Aorta (tissue), 5 donors: ENCODE data around the gene MLLT1. TPM values are rescaled to one million over a fixed set of nuclear protein-coding genes. Genes with fewer than 3 reads are reported as not detected.

ENCODE experiments used
- ATAC-seq: fragments of 200-7000 bp; cut with Tn5 transposase; one replicate; pipeline ENCODE4 v1.9.1; 2022; ENCODE audit warnings: moderate library complexity; ENCODE audit not compliant: low FRiP score
- DNase-seq, 2 donors: peaks; one replicate each; pipeline ENCODE4 v3.0.0-alpha.2; 2020
- H3K27ac ChIP-seq, 2 donors: one replicate each; pipeline ENCODE4 v1.5.1; 2013; ENCODE audit warnings: low read length in 2 of 2, mild to moderate bottlenecking in 2 of 2, moderate library complexity in 2 of 2, control low read depth in 1 of 2, inconsistent platforms in 1 of 2, low read depth in 1 of 2
- H3K27me3 ChIP-seq, 2 donors: one replicate each; pipeline ENCODE4 v1.6.1; 2013; ENCODE audit warnings: control low read depth in 1 of 2, low read length in 1 of 2, mild to moderate bottlenecking in 1 of 2, moderate library complexity in 1 of 2; ENCODE audit not compliant: insufficient read depth in 2 of 2, control insufficient read depth in 1 of 2
- H3K36me3 ChIP-seq, 2 donors: one replicate each; pipeline ENCODE4 v1.6.1; 2013; ENCODE audit warnings: control low read depth in 1 of 2, low read length in 1 of 2, mild to moderate bottlenecking in 1 of 2; ENCODE audit not compliant: insufficient read depth in 2 of 2, control insufficient read depth in 1 of 2
- H3K4me1 ChIP-seq, 2 donors: one replicate each; pipeline ENCODE4 v1.6.1; 2013; ENCODE audit warnings: low read length in 2 of 2, control low read depth in 1 of 2, mild to moderate bottlenecking in 1 of 2, moderate library complexity in 1 of 2; ENCODE audit not compliant: insufficient read depth in 2 of 2, control insufficient read depth in 1 of 2
- H3K4me3 ChIP-seq, 2 donors: one replicate each; pipeline ENCODE4 v1.5.1; 2013; ENCODE audit warnings: low read length in 2 of 2, control low read depth in 1 of 2, mild to moderate bottlenecking in 1 of 2
- H3K9me3 ChIP-seq: one replicate; pipeline ENCODE4 v1.6.1; 2013; ENCODE audit warnings: mild to moderate bottlenecking, low read length; ENCODE audit not compliant: control insufficient read depth
- WGBS, 2 donors: extraction: QIAGEN DNeasy Blood & Tissue Kit; methylation state at CpG; one replicate each; pipeline ENCODE4 v1.1.7; 2013; 5-methylcytosine and 5-hydroxymethylcytosine counted together
- intact Hi-C, 2 donors: fragments of 100-400 bp; cut with DNase I; formaldehyde crosslinking; loops; one replicate each; pipeline versions ENCODE4 v1.14.2 to v1.15.0; 2022
- polyA plus RNA-seq, 2 donors: library from polyadenylated mRNA; stranded (reverse); fragments of 200-250 nt; gene quantifications; one replicate each; pipeline ENCODE4 v1.2.3, GENCODE V29; 2013
- total RNA-seq, 2 donors: library from RNA; stranded (reverse); fragmentation: NEBNext Ultra II Directional; extraction: Animal tissue kit (Norgen Biotek cat#: 25700); gene quantifications; one replicate each; pipeline ENCODE4 v1.2.1, GENCODE V29; 2021
- donor health status: healthy with polysubstance abuse.
- donor health status: Bipolar disorder and iron deficiency.
- donor health status: DM: no; HTN: no; CAD: no.
- donor health status: DM: no; HTN: no; CAD: no.
- donor health status: DM: yes; HTN: yes; CAD: no.

MLLT1 gene
- total and polyA plus RNA-seq, 4 donors, result 14.9 to 55.5 (median 44.5) TPM

DNA sequence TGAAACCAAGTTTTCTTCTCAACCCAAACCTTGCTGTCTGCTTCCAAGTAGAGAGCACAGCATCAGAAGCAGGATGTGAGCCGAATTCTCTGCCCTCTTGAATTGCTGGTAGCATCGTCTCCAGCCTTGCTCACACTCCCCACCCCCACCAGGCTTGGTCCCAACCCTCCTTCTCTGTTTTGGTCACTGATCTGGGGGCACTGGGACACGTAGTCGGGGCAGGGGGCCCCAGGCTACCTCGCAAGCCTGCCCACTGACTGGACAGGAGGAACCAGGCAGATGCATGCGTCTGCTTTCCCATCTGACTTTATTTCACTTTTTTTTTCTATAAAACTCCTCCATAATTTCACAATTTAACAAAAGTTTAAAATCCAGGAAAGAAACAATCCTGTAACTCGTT lies 69.7 kb downstream of the MLLT1 start:
- H3K36me3 ChIP-seq, result peaks cover 0 to 2% of the 10 kb centered on the region in 2 donors
- WGBS, 2 donors, result 88 to 89% methylated on average over 7 of the region's 7 CpGs
- DNase-seq (no peak), ATAC-seq (no peak)
- H3K27ac ChIP-seq, result no peak overlapping the region
- H3K9me3 ChIP-seq, result no peaks in the 10 kb centered on the region
- intact Hi-C loops, result no loop called here
- H3K27me3 ChIP-seq, result no peaks in the 10 kb centered on the region
- no peak overlapping the region for H3K4me3 ChIP-seq
- H3K4me1 ChIP-seq, result no peaks in the 10 kb centered on the region

DNA sequence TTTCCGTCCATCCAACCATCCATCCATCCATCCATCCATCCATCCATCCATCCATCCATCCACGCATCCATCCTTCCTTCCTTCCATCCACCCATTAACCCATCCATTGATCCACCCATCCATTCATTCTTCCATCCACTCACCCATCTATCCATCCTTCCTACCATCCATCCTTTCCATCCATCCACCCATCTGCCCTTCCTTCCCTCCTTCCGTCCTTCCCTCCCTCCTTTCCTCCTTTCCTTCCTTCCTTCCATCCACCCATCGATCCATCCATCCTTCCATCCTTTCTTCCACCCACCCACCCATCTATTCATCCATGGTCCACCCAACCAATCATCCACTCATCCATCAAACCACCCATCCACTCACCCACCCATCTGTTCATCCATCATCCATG lies 70.1 kb downstream of the MLLT1 start:
- intact Hi-C loops, result no loop called here
- DNase-seq (no peak), ATAC-seq (no peak)
- Histone ChIP-seq H3K4me3 (no peak overlapping the region), H3K27me3 (no peaks in the 10 kb centered on the region), H3K36me3 (peaks cover 0 to 2% of the 10 kb centered on the region in 2 donors), H3K4me1 (no peaks in the 10 kb centered on the region), H3K9me3 (no peaks in the 10 kb centered on the region), H3K27ac (no peak overlapping the region)
- WGBS, 2 donors, result 71 to 73% methylated on average over 4 of the region's 4 CpGs

GRCh38 chr19:6209233-6209632 lies 70.5 kb downstream of the MLLT1 start:
- DNase-seq, result peak in 1 of 2 donors; percentile 43
- no peak for ATAC-seq
- Histone ChIP-seq H3K36me3 (peaks cover 0 to 2% of the 10 kb centered on the region in 2 donors), H3K9me3 (no peaks in the 10 kb centered on the region), H3K27me3 (no peaks in the 10 kb centered on the region), H3K4me3 (no peak overlapping the region), H3K27ac (no peak overlapping the region), H3K4me1 (no peaks in the 10 kb centered on the region)
- intact Hi-C loops, result no loop called here
- 73 to 79% methylated on average over 4 of the region's 4 CpGs for WGBS, 2 donors

- ATAC-seq, result no peak
- no peak overlapping the region for H3K27ac ChIP-seq
- 89 to 93% methylated on average over 19 of the region's 19 CpGs for WGBS, 2 donors
- H3K36me3 ChIP-seq, result no peaks in the 10 kb centered on the region
- intact Hi-C loops, result no loop called here
- H3K4me1 ChIP-seq, result no peaks in the 10 kb centered on the region
- DNase-seq, result peak in 1 of 2 donors; percentile 70
- H3K27me3 ChIP-seq, result no peaks in the 10 kb centered on the region
- H3K4me3 ChIP-seq, result no peak overlapping the region
- H3K9me3 ChIP-seq, result no peaks in the 10 kb centered on the region
These were observed 74.7 kb downstream of the MLLT1 start for GRCh38 chr19:6204866-6205723.

- no peak for ATAC-seq
- Histone ChIP-seq H3K4me1 (no peaks in the 10 kb centered on the region), H3K4me3 (no peak overlapping the region), H3K27ac (no peak overlapping the region), H3K36me3 (no peaks in the 10 kb centered on the region), H3K27me3 (no peaks in the 10 kb centered on the region), H3K9me3 (no peaks in the 10 kb centered on the region)
- intact Hi-C loops, result no loop called here
- 33 to 34% methylated on average over 6 of the region's 6 CpGs for WGBS, 2 donors
- DNase-seq, result no peak
These were observed 75.6 kb downstream of the MLLT1 start for GRCh38 chr19:6204212-6204611.

- H3K9me3 ChIP-seq, result no peaks in the 10 kb centered on the region
- peak overlapping the region in 1 of 2 donors; percentile 5 for H3K4me3 ChIP-seq
- ATAC-seq (peak; percentile 99), DNase-seq (peak; percentile 99 to 100)
- no peak overlapping the region for H3K27ac ChIP-seq
- intact Hi-C loops, result no loop called here
- WGBS, 2 donors, result 1% methylated on average over 68 of the region's 68 CpGs
- no peaks in the 10 kb centered on the region for H3K27me3 ChIP-seq
- H3K4me1 ChIP-seq, result no peaks in the 10 kb centered on the region
- no peaks in the 10 kb centered on the region for H3K36me3 ChIP-seq
These were observed 80.4 kb downstream of the MLLT1 start for GRCh38 chr19:6199240-6199994.

DNA sequence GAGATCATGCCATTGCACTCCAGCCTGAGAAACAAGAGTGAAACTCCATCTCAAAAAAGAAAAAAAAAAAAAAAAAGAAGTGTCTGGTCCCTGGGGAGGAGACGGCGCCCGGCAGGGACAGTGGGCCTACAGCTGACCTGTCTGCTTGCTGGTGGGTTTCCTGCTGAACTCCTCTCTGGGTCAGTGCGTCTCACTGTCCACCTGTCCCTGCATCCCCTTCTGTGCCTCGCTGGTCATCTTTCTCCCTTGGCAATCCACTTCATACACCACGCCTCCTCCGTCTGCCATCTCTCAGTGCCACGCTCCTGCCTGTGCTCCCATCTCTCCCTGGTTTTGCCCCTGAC lies 80.9 kb downstream of the MLLT1 start:
- no peaks in the 10 kb centered on the region for H3K27me3 ChIP-seq
- no peak for DNase-seq
- intact Hi-C loops, result no loop called here
- WGBS, 2 donors, result 13 to 36% methylated on average over 7 to 8 of the region's 8 CpGs
- no peaks in the 10 kb centered on the region for H3K4me1 ChIP-seq
- H3K36me3 ChIP-seq, result no peaks in the 10 kb centered on the region
- ATAC-seq, result no peak
- H3K4me3 ChIP-seq, result peak overlapping the region in 1 of 2 donors; percentile 5
- H3K9me3 ChIP-seq, result no peaks in the 10 kb centered on the region
- H3K27ac ChIP-seq, result no peak overlapping the region

GRCh38 chr19:6196361-6196760 lies 83.4 kb downstream of the MLLT1 start:
- Histone ChIP-seq H3K27ac (no peak overlapping the region), H3K4me3 (no peak overlapping the region), H3K4me1 (no peaks in the 10 kb centered on the region), H3K36me3 (no peaks in the 10 kb centered on the region), H3K27me3 (no peaks in the 10 kb centered on the region), H3K9me3 (no peaks in the 10 kb centered on the region)
- DNase-seq (no peak), ATAC-seq (no peak)
- intact Hi-C loops, result no loop called here
- 98 to 100% methylated on average over 5 of the region's 5 CpGs for WGBS, 2 donors

- H3K27me3 ChIP-seq, result no peaks in the 10 kb centered on the region
- ATAC-seq, result no peak
- no peak for DNase-seq
- no peaks in the 10 kb centered on the region for H3K4me1 ChIP-seq
- intact Hi-C loops, result no loop called here
- H3K4me3 ChIP-seq, result no peak overlapping the region
- no peaks in the 10 kb centered on the region for H3K36me3 ChIP-seq
- H3K27ac ChIP-seq, result no peak overlapping the region
- 90 to 91% methylated on average over 2 of the region's 2 CpGs for WGBS, 2 donors
- H3K9me3 ChIP-seq, result no peaks in the 10 kb centered on the region
These were observed 91.0 kb downstream of the MLLT1 start for GRCh38 chr19:6188811-6189210.
